Melanocyte of skin (primary cell): Measurements from ENCODE around the gene DYNC1H1. TPM values are rescaled to one million over a fixed set of nuclear protein-coding genes. Genes with fewer than 3 reads are reported as not detected.

Experiments used
- small RNA-seq, 2 donors: library from RNA; depleted of rRNA; stranded (forward); fragments of <200 nt; gene quantifications; one replicate each; pipeline ENCODE3, GENCODE V24; 2012
- total RNA-seq, 2 donors: library from RNA; depleted of rRNA; stranded (reverse); fragments of >200 nt; gene quantifications; 2 replicates each; pipeline ENCODE4 v1.2.3, GENCODE V29; 2012

The DYNC1H1 gene
- total RNA-seq: 100 to 1,000 TPM; 388 to 438 TPM

DNA sequence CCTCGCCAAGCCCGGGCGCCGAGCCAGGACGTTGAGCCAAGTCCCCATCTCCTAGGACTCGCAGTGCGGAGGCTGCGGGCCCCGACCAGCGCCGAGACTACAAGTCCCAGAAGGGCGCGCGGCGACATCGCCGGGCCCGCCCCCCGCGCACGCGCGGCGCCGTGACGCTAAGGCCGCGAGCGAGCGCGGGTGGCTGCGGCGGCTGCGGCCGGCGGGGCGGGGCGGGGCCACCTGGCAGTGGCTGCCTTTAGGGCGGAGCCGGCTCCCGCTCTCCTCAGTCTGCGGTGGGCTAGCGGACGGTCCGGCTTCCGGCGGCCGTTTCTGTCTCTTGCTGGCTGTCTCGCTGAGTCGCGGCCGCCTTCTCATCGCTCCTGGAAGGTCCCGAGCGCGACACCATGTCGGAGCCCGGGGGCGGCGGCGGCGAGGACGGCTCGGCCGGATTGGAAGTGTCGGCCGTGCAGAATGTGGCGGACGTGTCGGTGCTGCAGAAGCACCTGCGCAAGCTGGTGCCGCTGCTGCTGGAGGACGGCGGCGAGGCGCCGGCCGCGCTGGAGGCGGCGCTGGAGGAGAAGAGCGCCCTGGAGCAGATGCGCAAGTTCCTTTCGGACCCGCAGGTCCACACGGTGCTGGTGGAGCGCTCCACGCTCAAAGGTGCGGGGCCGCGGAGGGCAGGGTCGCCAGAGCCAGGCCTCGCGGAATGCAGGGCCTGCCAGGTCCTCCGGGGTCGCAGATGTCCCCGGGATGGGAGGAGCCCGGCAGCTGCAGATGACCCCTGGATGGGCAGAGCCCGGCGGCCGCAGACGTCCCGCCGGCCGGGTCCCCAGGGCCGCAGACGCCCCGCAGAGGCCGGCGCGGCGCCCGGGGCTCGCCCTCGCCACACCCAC is at the start of gene DYNC1H1:
Gene DYNC1H1, plus strand, starts transcription at position 277 of the 884 bp plus-strand sequence. Its CDS starts 119 bp downstream, at position 396.

DNA sequence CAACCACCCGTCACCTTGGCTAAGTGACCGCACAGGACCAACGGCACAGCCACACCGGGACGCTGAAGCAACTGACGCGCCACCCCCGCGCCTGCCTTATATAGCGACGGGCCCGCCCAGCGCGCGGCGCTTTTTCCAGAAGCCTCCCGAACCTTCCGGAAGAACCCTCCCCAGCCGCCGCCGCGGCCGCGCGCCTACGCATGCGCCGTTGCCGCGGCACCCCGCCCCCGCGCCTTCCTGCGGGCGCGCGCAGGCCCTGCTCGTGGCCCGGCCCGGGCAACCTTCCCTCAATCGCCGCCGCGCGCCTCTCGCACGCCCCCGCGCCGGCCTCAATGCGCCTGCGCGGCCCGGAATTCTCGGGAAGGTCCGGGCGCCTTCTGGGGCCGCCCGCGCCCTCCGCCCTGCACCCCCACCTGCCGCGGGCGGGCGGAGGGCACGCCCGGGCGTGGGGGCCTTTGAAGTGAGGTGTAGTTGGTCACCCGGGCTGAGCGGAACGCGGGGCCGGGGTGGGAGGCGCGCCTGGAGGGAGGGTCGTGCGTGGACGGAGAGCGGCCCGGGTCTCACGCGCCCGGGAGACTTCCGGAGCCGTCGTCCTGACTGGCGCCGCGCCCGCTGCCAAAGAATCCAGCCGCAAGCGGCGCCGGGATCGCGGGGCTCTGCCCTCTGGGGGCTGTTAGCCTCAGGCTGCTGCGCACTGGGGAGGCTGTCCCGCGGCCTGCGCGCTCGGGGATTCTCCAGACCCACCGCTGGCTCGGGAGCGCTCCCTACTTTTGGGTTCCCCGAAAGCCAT is 122.8 kb downstream of the DYNC1H1 start, which contains the start of gene HSP90AA1:
Gene HSP90AA1, minus strand, starts transcription at position 73 of the 790 bp plus-strand sequence. CDS start 666 bp downstream, outside the sequence.

Small RNA genes within 50 kb of the gene (small RNA-seq; reads per million reads assigned to genes)
- 0 reads per million in 2 donors for gene AL118558.2
- gene RN7SL472P: 0 reads per million in 2 donors

Other genes with a start within 250 kb of the DYNC1H1 start
- 10 to 100 TPM; 84.3 to 95.6 TPM for gene PPP2R5C, start 202.9 kb upstream of the DYNC1H1 start, total RNA-seq
- gene HSP90AA1, start 122.5 kb downstream of the DYNC1H1 start, total RNA-seq: 100 to 1,000 TPM; 365 to 595 TPM
- gene WDR20, start 175.3 kb downstream of the DYNC1H1 start, total RNA-seq: 10 to 100 TPM; 13.8 to 15.7 TPM